OCI-LY1 (cell line): Measurements from ENCODE around the gene CRAMP1.

Experiments
- EZH2 ChIP-seq: fragments of 200-600 bp; sonication (generic), shearing (Covaris generic); IDR thresholded peaks from 2 replicates; pipeline ENCODE4 v1.8.0; 2017; ENCODE audit warnings: borderline replicate concordance, mixed run types, mild to moderate bottlenecking, antibody characterized with exemption, low read length, moderate library complexity, mixed read lengths
- TF ChIP-seq, protein P1 (sequence below): fragments of 200-600 bp; sonication (generic), shearing (Covaris generic); IDR thresholded peaks from 2 replicates; pipeline ENCODE4 v1.5.1; 2017; ENCODE audit warnings: mild to moderate bottlenecking, antibody characterized with exemption, low read length, moderate library complexity, mixed read lengths

GRCh38 chr16:1583180-1583579, 29.0 kb upstream of the CRAMP1 start:
- TF ChIP-seq, protein P1, sequence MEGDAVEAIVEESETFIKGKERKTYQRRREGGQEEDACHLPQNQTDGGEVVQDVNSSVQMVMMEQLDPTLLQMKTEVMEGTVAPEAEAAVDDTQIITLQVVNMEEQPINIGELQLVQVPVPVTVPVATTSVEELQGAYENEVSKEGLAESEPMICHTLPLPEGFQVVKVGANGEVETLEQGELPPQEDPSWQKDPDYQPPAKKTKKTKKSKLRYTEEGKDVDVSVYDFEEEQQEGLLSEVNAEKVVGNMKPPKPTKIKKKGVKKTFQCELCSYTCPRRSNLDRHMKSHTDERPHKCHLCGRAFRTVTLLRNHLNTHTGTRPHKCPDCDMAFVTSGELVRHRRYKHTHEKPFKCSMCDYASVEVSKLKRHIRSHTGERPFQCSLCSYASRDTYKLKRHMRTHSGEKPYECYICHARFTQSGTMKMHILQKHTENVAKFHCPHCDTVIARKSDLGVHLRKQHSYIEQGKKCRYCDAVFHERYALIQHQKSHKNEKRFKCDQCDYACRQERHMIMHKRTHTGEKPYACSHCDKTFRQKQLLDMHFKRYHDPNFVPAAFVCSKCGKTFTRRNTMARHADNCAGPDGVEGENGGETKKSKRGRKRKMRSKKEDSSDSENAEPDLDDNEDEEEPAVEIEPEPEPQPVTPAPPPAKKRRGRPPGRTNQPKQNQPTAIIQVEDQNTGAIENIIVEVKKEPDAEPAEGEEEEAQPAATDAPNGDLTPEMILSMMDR, result no peak
- no peak for TF ChIP-seq EZH2
